Endothelial cell of hepatic sinusoid (primary cell): ENCODE results near the gene MYCBP2.
"Not testable (repeated sequence)": the region's sequence is repeated elsewhere in the genome, so short reads cannot be mapped to it uniquely, and the experiment has no call there.

Source experiments
- in situ Hi-C: cut with HindIII; loops from 2 replicates; pipeline ENCODE4 v1.10.0; 2017; ENCODE audit warnings: low sequenced_read_pairs

The MYCBP2 gene

DNA sequence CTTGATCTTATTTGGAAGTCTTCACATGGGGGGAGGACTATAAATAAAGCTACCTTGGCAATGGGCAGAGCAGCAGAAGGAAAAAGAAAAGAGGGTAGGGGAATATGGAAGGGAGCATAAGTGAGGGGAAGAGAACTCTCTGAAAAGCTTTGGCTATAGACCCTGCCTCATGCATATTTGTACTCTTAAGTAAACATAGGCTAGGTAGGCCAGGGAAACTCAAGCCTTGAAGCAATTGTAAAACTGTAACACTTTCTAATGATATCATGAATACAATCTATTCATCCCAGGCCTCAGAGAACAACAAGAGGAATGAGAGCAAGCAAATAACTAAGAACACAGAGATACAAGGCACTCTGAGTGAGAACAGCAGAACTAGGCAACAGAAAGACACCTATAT is 20.4 kb downstream of the MYCBP2 start:
- in situ Hi-C loops, result no loop called here

DNA sequence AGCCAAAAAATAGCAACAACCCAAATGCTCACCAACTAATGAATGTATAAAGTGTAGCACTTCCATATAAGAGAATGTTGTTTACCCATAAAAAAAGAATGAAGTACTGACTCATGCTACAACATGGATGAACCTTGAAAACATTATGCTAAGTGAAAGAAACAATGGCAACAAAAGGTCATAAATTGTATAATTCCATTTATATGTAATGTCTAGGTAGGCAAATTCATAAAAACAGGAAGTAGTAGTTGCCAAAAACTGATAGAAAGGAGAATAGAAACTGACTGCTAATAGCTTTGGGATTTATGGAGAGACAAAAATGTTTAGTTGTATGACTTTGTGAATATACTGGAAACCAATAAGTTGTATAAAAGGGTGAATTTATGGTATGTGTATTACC is 21.6 kb downstream of the MYCBP2 start:
- in situ Hi-C loops, result no loop called here

DNA sequence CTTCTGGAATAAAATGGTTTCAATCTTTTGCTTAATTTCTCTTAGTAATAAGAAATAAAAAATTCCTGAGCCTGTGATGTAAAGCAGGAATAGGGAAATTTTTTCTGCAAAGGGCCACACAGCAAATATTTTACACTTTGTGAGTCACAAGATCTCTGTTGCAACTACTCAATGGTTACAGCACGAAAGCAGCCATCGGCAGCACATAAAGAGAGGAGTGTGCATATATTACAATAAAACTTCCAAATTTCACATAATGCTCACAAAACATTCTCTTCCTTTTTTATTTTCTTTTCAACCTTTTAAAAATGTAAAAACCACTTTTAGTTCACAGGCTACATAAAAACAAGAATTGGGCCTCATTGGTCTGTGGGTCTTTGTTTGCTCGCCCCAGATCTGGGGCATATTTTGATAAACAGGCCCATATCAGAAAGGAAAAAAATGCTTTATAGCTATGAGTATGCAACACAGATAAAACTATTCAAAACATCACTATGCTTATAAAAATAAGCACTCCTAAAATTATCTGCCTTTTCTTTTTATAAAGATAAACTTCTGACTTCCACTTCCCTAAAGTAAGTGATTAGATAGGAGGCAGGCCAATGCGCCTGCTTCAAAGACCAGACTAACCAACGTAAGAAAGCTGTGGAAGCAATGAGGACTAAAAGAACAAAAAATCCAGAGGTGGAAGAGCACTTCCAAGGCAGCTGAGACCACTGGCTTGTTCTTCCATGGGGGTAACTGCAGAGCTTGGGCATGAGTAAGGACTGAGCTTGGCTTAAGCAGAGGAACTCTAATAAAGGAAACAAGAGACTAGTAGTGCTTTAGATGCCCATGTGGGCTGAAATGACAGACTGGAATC is 26.5 kb downstream of the MYCBP2 start:
- in situ Hi-C loops, result no loop called here

DNA sequence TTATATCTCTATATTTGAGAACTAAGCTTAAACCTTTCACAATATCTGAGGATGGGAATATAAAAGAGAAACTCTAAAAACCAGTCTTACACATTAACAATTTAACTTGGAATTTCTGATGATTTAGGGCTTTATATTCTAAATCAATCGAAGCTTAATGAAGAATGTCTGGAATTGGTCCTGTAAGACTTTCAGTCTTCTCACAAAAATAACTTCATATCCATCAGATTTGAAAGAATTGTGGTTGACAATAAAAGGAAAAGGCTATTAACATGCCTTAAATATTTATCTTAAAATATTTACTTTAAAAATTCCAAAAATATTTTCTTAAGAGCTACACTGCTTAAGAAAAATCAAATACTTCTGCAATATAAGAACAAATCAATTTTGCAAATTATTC is 27.3 kb downstream of the MYCBP2 start:
- in situ Hi-C loops, result no loop called here

DNA sequence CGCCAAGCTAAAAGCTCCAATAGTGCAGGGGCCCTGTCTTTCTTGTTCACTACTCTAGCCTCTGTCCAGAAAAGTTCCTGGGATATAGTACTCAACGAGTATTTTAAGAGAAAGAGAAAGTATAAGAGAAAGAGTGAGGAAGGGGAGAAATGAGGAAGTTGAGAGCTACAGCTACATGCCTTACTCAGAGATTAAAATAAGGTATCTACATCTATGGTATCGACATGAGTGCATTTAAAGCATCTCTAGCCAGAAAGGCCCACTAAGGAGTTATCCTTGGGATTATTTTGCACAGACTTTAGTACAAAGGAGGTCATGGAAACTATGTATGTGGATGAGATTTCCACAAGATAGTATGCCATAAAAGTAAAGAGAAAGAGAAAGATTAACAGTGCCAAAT is 28.5 kb downstream of the MYCBP2 start:
- in situ Hi-C loops, result no loop called here

DNA sequence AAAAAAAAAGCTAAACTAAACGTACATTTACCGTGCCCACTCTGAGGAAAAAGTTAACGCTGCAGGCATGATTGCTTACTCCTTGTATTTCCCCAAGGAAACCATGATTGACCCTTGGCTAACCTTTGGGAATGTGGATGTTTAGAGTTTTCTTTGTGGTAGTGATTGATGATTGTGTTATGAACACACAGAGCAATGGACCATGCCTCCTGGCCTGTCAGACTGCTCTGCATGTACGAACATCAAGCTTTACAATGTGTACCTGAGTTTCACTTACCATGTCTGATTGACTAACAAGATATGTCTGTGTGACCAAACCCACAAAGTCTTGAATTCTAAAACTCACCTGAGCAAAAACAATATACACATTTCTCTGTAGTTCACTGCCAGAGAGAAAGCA is 35.1 kb downstream of the MYCBP2 start:
- in situ Hi-C loops, result no loop called here

DNA sequence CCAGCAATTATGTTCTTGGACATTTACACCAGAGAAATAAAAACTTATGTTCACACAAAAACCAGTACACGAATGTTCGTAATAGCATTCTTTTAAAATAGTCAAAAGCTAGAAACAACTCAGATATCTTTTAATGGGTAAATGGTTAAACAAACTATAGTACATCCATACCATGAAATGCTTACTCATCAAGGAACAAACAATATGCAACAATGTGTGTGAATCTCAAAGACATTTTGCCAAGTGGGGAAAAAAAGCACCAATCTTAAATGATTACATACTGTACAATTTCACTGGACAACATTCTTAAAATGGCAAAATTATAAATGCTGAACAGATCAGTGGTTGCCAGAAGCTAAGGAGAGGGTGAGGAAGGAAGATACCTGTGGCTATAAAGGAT is 36.6 kb downstream of the MYCBP2 start:
- in situ Hi-C loops, result no loop called here

DNA sequence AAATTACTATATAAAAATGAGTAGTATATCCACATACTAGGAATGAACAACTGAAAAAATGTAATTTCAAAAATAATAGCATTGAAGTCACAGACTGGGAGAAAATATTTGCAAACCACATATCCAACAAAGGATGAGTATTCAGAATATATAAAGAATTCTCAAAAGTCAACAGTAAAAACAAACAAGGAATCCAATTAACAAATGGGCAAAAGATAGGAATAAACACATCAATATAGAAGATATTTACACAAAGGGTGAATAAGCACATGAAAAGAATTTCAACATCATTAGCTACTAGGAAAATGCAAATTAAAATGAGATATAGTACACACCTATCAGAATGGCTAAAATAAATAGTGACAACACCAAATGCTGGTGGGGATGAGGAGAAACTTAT is 37.0 kb downstream of the MYCBP2 start:
- in situ Hi-C loops, result no loop called here

DNA sequence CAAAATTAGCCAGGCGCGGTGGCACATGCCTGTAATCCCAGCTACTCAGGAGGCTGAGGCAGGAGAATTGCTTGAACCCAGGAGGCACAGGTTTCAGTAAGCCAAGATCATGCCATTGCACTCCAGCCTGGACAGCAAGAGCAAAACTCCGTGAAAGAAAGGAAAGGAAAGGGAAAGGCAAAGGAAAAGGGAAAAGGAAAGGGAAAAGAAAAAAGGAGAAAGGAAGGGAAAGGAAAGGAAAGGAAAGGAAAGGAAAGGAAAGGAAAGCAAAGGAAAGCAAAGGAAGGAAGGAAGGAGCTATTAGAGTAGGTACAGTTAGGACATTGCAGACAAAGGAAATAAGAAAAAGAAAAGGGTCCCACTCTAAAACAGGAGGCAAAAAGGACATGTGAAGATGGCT is 41.3 kb downstream of the MYCBP2 start:
- in situ Hi-C loops, result not testable (repeated sequence)

DNA sequence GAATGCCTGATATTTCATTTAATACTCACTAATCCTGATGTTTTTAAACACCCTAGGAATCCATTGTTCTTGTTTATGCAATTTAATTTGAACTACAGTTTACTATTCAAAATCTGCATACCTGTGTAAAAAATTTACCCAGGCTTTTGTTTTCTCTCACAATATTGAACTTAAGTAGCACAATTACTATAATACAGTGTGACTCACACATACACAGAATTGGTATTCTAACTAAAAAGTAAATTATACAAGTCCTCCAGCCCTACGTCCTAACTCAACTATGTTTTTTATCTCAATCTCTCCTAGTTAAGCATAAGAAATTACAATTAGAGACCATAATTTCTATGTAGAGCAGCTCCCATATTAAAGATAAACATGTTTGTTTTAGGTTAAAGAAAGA is 41.8 kb downstream of the MYCBP2 start:
- in situ Hi-C loops, result no loop called here

DNA sequence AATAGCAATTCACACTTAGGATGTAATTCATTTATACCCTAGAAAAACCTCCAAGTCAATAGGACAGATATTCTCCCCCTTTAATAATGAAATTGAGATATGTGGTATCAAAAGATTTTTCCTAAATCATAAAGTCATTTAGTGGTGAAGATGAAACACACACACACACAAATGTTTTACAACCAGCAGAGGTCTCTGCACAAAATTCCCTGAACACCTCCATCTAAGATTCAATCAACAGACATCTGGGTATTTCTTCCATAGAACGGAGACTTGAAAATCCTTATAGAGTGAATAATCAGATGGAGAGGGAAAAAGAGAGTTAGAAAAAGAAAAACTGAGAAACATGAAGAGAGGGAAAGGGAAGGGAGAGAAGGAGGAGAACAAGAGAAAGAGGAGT is 52.8 kb downstream of the MYCBP2 start:
- in situ Hi-C loops, result no loop called here

DNA sequence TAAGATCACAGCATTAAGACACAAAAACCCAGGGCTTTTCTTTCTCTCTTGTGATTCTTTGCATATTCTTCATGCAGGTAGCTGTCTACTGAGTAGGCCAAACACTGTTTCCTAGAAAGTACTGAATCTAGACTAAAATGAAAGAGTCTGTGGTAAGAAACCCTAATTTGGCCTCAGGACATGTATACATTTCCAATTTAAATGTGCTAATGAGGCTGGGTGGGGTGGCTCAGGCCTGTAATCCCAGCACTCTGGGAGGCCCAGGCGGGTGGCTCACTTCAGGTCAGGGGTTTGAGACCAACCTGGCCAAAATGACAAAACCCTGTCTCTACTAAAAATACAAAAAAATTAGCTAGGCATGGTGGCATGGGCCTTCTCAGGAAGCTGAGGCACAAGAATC is 57.8 kb downstream of the MYCBP2 start:
- in situ Hi-C loops, result no loop called here

DNA sequence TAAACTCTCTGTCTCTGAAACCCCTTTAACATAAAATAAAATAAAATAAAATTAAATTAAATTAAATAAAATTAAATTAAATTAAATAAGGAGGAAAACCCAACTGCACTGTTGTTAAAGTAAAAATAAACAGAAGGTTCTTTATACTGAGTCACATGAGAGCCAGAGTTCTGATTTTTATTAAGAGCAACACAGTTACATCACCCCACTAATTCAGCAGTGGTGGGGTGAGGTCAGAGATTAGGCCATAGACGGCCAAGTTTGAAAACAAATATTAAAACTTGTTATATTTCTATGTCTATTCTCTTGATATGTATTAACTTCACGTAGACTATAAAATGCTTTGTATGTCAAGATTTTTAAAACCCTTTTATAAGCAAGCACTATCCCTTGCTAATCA is 59.5 kb downstream of the MYCBP2 start:
- in situ Hi-C loops, result no loop called here

DNA sequence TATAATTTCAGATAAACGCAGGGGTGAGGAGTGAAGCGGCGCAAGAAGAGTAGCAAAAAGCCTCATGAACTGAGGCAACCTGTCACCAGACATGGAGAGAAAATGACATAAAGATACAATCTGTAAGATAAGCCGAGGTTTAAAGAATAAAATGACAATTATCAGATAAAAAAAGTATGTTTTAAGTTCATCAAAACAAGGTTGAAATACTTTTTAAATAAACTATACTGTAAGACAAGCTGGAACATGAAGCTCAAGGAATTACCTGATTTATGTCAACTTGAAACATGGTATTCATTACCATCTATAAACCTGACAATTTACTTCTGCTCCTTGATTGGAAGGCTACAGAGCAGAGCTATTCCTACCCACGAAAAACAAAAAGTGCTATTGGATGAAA is 61.6 kb downstream of the MYCBP2 start:
- in situ Hi-C loops, result no loop called here

DNA sequence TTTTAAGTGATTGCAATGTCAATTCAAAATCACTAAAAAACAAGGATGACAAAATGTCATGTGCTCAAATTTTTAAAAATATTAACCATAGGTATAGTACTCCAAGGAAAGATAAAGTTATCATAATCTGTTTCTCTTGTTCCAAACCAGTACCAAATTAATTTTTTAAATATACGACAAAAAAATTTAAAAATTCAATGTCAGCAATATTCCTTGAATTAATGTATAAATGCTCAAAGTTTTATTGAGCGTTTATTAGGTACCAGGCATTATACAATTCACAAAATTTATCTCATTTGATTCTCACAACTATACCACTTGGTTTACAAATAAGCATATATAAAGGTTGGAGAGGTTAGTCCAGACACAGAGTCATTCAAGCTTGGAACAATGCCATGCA is 64.7 kb downstream of the MYCBP2 start:
- in situ Hi-C loops, result no loop called here

DNA sequence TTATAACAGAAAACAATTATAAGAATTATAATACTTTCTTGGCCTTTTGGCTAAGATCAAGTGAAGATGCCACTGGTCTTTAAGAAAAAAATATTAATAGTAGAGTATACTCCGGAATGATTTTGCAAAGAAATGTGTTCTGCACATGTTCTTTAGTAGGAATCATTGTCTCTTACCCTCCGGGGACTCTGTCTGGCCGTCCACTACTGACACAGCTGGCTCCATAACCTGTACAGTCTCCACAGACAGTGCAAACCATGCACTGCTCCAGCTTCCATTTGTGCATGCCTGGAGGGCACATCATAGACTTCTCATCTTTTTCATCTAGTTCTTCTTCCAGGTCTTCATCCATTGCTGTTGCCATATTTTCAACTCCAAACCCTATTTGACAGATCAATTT is 75.9 kb downstream of the MYCBP2 start:
- in situ Hi-C loops, result no loop called here

DNA sequence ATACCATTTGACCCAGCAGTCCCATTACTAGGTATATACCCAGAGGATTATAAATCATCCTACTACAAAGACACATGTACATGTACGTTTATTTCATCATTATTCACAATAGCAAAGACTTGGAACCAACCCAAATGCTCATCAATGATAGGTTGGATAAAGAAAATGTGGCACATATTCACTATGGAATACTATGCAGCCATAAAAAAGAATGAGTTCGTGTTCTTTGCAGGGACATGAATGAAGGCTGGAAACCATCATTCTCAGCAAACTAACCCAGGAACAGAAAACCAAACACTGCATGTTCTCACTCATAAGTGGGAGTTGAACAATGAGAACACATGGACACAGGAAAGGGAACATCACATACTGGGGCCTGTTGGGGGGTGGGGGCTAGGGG is 81.7 kb downstream of the MYCBP2 start:
- in situ Hi-C loops, result not testable (repeated sequence)

DNA sequence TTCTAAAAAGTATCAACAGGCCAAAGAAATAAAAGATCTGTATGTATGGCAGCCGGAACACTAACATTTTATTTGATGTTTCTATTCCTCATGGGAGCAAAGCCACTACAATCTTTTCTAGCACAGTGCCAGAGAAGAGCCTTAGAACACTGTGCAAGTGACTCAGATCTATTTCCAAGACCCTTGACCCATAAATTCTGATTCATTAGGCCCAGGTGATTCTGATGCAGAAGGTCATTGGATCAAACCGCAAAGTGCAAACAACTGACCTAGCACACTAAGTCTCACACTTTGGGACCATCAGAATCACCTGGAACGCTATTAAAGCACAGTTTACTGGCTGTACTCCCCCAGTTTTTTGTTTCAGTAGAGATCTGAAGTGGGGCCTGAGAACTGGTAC is 87.6 kb downstream of the MYCBP2 start:
- in situ Hi-C loops, result no loop called here

DNA sequence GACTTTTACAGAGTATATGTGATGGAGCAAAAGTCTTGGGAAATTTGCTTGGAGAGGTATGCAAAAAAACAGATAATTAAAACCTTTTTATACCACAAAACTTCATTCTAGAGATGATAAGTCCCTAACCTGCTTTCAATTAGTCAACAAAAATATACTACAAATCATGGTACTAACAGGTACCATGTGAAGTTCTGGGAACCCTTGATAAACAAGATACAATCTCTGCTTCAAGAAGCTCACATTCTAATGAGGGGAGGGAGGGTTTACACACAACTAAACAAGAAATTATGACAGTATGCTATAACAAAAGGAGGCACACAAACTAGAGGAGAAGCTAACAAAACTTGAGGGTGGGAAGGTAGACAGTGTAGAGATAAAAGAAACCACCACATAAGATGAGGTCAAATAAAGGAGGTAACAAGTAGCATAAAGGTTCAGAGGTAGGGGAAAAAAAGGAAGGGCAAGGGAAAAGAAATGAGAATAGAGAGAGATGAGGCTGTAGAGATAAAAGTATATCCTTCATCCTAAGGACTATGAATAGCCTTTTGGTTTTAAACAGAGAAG is 91.4 kb downstream of the MYCBP2 start:
- in situ Hi-C loops, result no loop called here

DNA sequence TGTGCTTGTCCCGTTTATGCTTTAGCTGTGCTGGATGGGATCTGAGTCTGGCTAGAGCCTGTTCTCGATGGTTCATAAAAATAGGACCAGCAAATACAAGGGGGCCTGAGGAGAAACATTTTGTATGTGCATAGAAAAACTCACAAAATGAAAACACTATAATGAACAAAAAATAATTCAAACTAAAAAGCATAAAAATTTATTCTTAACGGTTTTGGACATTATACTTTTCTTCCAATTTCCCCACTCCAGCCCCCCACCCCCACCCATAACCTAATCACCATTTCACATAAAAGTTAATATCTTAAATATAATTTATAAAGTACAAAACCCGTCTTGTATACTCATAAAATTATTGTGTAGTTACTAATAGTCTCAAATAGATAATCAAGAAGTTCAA is 93.7 kb downstream of the MYCBP2 start:
- in situ Hi-C loops, result no loop called here

DNA sequence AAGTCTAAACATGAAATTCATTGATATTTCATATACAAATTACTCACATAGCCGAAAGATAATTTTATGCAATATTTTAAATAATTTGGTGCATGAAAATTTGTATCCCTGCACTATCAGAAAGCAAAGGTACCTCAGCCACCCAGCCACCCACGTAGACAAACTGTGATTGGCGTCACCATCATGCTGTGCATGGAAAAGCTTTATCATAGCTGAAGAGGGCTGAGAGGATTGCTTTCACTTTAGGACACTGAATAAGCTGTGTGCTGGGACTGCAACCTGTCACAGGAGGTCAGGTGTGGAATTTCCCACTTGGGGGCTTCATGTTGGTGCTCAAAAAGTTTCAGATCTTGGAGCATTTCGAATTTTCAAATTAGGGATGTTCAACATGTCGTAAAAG is 96.3 kb downstream of the MYCBP2 start:
- in situ Hi-C loops, result no loop called here

DNA sequence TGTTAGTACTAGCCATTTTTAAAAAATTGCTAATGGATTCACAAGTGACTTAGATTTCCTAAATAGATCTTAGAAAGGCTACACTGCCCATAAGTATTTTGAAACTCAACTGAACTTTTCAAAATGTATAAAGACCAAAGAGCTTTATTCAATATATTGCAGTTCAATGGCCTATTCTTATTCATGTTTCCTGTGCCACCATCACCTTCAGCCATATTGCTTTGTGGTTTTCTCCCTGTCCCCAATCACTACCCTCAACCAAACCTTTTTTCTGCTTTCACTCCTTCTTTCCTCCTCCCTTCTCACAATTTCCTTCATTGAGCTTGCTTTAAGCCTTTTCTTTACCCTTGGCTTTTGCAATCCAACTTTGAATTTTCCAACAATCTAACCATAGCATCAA is 100.9 kb downstream of the MYCBP2 start:
- in situ Hi-C loops, result no loop called here

DNA sequence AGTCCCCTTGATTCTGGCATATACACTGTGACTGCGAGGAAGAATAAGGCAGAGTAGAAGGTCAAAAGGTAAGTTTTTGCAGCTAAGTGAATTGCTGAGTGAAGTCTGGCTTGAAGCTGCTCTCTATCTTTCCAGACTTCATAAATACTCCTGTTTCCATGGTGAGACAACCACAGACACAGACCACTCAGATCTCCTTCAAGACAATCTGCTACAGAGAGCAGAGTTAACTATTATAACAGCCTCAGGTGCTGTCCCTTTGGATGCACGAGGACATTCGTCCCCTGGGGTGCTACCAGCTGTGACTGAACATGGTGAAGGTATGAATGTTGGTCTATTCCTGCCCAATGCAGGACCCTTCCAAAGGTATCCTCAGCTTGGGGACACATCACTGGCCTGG is 104.0 kb downstream of the MYCBP2 start:
- in situ Hi-C loops, result no loop called here
